NCI-H1694 (cell line): Measurements from ENCODE around the gene ZNF287.

Experiments
- DNase-seq: peaks from one replicate; lab custom pipeline; 2025; lab: John Stamatoyannopoulos, UW

Gene ZNF287

GRCh38 chr17:16516594-16517051 is 52.4 kb downstream of the ZNF287 start:
- peak; percentile 47 for DNase-seq

- no peak for DNase-seq
These were observed 53.1 kb downstream of the ZNF287 start for GRCh38 chr17:16515933-16516332.

- no peak for DNase-seq
These were observed 55.1 kb downstream of the ZNF287 start for GRCh38 chr17:16513873-16514272.

GRCh38 chr17:16512011-16512410 is 57.0 kb downstream of the ZNF287 start:
- no peak for DNase-seq

- DNase-seq = no peak
These were observed 57.4 kb downstream of the ZNF287 start for GRCh38 chr17:16511593-16511992.

GRCh38 chr17:16507918-16508533 is 61.0 kb downstream of the ZNF287 start:
- DNase-seq = no peak

- DNase-seq = no peak
These were observed 62.8 kb downstream of the ZNF287 start for GRCh38 chr17:16506188-16506587.

GRCh38 chr17:16504984-16505383 is 64.0 kb downstream of the ZNF287 start:
- no peak for DNase-seq
